GM19438 (cell line): ENCODE results near the gene CLASP1.
"Not testable (repeated sequence)": the region's sequence is repeated elsewhere in the genome, so short reads cannot be mapped to it uniquely, and the experiment has no call there.

ENCODE experiments used
- ATAC-seq: cut with Tn5 transposase; IDR thresholded peaks from one replicate; pipeline ENCODE4 v1.9.1; 2021; ENCODE audit warnings: low read depth; ENCODE audit not compliant: unreplicated experiment

The CLASP1 gene

GRCh38 chr2:121359716-121360565 is 289.3 kb downstream of the CLASP1 start:
- no peak for ATAC-seq

- ATAC-seq: no peak
These were observed 290.1 kb downstream of the CLASP1 start for GRCh38 chr2:121359170-121359569.

- ATAC-seq: no peak
These were observed 291.0 kb downstream of the CLASP1 start for GRCh38 chr2:121358291-121358690.

GRCh38 chr2:121356058-121356640 is 293.1 kb downstream of the CLASP1 start:
- no peak for ATAC-seq

- no peak for ATAC-seq
These were observed 293.8 kb downstream of the CLASP1 start for GRCh38 chr2:121355488-121355887.

GRCh38 chr2:121351521-121352318 is 297.5 kb downstream of the CLASP1 start:
- ATAC-seq: no peak

- no peak for ATAC-seq
These were observed 298.4 kb downstream of the CLASP1 start for GRCh38 chr2:121350890-121351289.

- no peak for ATAC-seq
These were observed 298.9 kb downstream of the CLASP1 start for GRCh38 chr2:121350402-121350775.

- ATAC-seq: no peak
These were observed 299.4 kb downstream of the CLASP1 start for GRCh38 chr2:121349721-121350401.

GRCh38 chr2:121348128-121348740 is 301.0 kb downstream of the CLASP1 start:
- ATAC-seq: no peak

GRCh38 chr2:121346859-121347258 is 302.4 kb downstream of the CLASP1 start:
- ATAC-seq: no peak

- no peak for ATAC-seq
These were observed 302.9 kb downstream of the CLASP1 start for GRCh38 chr2:121346407-121346806.

GRCh38 chr2:121345887-121346286 is 303.4 kb downstream of the CLASP1 start:
- no peak for ATAC-seq

GRCh38 chr2:121345101-121345500 is 304.2 kb downstream of the CLASP1 start:
- no peak for ATAC-seq

- ATAC-seq: not testable (repeated sequence)
These were observed 305.3 kb downstream of the CLASP1 start for GRCh38 chr2:121343828-121344399.

GRCh38 chr2:121343191-121343590 is 306.1 kb downstream of the CLASP1 start:
- no peak for ATAC-seq

GRCh38 chr2:121342751-121343150 is 306.5 kb downstream of the CLASP1 start:
- no peak for ATAC-seq

- ATAC-seq: no peak
These were observed 308.3 kb downstream of the CLASP1 start for GRCh38 chr2:121340926-121341325.

- ATAC-seq: no peak
These were observed 311.0 kb downstream of the CLASP1 start for GRCh38 chr2:121338281-121338680.
